ENCODE measurements around the gene CCDC61.

DNA sequence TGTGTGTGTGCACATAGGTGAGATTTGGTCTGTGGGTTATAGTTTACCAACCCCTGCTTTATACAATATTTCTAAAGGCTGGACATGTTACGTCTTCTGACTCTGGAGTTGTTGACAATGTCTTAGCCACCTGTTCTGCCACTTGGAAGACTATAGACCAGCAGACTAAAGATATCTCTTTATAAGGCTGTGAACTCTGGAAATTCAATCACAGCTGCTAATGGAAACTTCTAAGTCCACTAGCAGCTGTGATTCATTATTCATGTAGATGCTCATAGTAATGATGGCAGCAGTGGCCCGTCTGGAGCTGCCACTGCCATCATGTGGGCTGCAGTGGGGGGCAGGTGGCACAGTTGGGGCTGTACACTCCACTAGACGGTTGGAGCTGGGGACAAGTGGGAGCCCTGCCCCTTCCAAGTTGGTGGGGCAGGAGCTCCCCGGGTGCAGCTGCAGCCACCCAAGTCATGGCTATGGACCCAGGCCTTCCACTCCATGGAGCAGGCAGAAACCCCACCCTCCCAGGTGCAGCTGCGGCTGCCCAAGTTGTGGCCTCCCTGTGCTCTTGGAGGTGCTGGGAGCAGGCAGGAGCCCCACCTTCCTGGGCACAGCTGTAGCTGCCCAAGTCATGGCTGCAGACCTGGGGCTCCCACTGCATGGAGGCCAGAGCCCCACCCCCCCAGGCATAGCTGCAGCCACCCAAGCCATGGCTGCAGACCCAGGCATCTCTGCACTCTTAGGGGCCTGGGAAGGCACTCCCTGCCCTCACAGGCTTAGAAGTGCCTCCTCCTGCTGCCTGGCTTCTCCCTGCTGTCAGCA, 36.7 kb downstream of the CCDC61 start:
- TF ChIP-seq EZH2 (IDR thresholded peaks at IDR 0.05): no peak
- no peak for TF ChIP-seq POLR2AphosphoS5 (IDR thresholded peaks at IDR 0.05; ENCODE audit: borderline replicate concordance, low read depth, low read length)
